GM13976 (cell line): ENCODE data around the gene ZNF618.

ENCODE experiments used
- DNase-seq: peaks from one replicate; pipeline ENCODE4 v3.0.0; 2012; ENCODE audit warnings: low spot score
- CTCF ChIP-seq: IDR thresholded peaks from 2 replicates; pipeline ENCODE4 v1.5.1; 2012; ENCODE audit warnings: borderline replicate concordance, mild to moderate bottlenecking; ENCODE audit not compliant: insufficient read depth; ENCODE audit errors: extremely low read depth, missing control alignments, control extremely low read depth
- in situ Hi-C: fragments of 300-500 bp; cut with MboI; formaldehyde crosslinking; loops from one replicate; pipeline ENCODE4 v1.12.0; 2022; ENCODE audit warnings: low sequenced_read_pairs, mixed read lengths, inconsistent platforms; ENCODE audit not compliant: unreplicated experiment

Gene ZNF618

GRCh38 chr9:113879911-113880310 is 3.8 kb downstream of the ZNF618 start:
- in situ Hi-C loops: no loop called here
- no peak for TF ChIP-seq CTCF
- no peak for DNase-seq

GRCh38 chr9:113882181-113882580 is 6.1 kb downstream of the ZNF618 start:
- in situ Hi-C loops: no loop called here

GRCh38 chr9:113882636-113883164 is 6.6 kb downstream of the ZNF618 start:
- DNase-seq: no peak
- in situ Hi-C loops: no loop called here
- TF ChIP-seq CTCF: no peak

More at GRCh38 chr9:113882181-113882580, 6.1 kb downstream of the ZNF618 start:
- TF ChIP-seq CTCF: no peak
- DNase-seq: no peak

GRCh38 chr9:113885183-113886025 is 9.3 kb downstream of the ZNF618 start:
- TF ChIP-seq CTCF: no peak
- in situ Hi-C loops: no loop called here
- no peak for DNase-seq

GRCh38 chr9:113886026-113886369 is 9.9 kb downstream of the ZNF618 start:
- no peak for TF ChIP-seq CTCF
- no peak for DNase-seq
- in situ Hi-C loops: no loop called here

GRCh38 chr9:113886466-113886865 is 10.4 kb downstream of the ZNF618 start:
- no peak for TF ChIP-seq CTCF
- DNase-seq: no peak
- in situ Hi-C loops: no loop called here
